ENCODE data around the gene CYP51A1.

DNA sequence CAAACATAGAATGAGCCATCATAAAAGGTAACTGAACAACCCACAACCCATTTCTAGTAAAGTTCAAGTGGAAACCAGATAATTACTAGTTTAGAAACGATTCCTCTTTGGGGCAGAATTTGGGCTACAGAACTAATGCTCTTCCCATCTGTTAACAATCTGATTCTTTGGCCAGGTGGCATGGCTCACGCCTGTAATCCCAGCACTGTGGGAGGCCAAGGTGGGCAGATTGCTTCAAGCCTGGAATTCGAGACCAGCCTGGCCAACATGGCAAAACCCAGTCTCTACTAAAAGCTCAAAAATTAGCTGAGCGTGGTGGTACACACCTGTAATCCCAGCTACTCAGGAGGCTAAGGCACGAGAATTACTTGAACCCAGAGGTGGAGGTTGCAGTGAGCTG is 18.5 kb downstream of the CYP51A1 start:
- TF ChIP-seq POLR2A (IDR thresholded peaks at IDR 0.05) = no peak
- TF ChIP-seq, protein P1, sequence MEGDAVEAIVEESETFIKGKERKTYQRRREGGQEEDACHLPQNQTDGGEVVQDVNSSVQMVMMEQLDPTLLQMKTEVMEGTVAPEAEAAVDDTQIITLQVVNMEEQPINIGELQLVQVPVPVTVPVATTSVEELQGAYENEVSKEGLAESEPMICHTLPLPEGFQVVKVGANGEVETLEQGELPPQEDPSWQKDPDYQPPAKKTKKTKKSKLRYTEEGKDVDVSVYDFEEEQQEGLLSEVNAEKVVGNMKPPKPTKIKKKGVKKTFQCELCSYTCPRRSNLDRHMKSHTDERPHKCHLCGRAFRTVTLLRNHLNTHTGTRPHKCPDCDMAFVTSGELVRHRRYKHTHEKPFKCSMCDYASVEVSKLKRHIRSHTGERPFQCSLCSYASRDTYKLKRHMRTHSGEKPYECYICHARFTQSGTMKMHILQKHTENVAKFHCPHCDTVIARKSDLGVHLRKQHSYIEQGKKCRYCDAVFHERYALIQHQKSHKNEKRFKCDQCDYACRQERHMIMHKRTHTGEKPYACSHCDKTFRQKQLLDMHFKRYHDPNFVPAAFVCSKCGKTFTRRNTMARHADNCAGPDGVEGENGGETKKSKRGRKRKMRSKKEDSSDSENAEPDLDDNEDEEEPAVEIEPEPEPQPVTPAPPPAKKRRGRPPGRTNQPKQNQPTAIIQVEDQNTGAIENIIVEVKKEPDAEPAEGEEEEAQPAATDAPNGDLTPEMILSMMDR (IDR thresholded peaks at IDR 0.05) = no peak
